Choroid plexus epithelial cell (primary cell): ENCODE data around the gene DDX51.
A peak's percentile ranks its signal among the peaks of the same experiment; 100 is the strongest.

Experiments
- DNase-seq: peaks from one replicate; pipeline ENCODE4 v3.0.0-alpha.2; 2010; ENCODE audit warnings: low read depth
- H3K4me3 ChIP-seq: 2 replicates; pipeline ENCODE4 v1.5.1; 2011; ENCODE audit warnings: low read depth, mild to moderate bottlenecking, control low read depth, low read length, moderate library complexity
- TF ChIP-seq, protein P1 (sequence below): conservative IDR thresholded peaks from 2 replicates; pipeline ENCODE4 v1.5.1; 2011; ENCODE audit warnings: low read depth, mild to moderate bottlenecking, control low read depth, inconsistent platforms, low read length, moderate library complexity

DDX51 gene

GRCh38 chr12:132155771-132156572 lies 11.9 kb upstream of the DDX51 start:
- DNase-seq: no peak
- H3K4me3 ChIP-seq: no peak overlapping the region
- TF ChIP-seq, protein P1, sequence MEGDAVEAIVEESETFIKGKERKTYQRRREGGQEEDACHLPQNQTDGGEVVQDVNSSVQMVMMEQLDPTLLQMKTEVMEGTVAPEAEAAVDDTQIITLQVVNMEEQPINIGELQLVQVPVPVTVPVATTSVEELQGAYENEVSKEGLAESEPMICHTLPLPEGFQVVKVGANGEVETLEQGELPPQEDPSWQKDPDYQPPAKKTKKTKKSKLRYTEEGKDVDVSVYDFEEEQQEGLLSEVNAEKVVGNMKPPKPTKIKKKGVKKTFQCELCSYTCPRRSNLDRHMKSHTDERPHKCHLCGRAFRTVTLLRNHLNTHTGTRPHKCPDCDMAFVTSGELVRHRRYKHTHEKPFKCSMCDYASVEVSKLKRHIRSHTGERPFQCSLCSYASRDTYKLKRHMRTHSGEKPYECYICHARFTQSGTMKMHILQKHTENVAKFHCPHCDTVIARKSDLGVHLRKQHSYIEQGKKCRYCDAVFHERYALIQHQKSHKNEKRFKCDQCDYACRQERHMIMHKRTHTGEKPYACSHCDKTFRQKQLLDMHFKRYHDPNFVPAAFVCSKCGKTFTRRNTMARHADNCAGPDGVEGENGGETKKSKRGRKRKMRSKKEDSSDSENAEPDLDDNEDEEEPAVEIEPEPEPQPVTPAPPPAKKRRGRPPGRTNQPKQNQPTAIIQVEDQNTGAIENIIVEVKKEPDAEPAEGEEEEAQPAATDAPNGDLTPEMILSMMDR: no peak

DNA sequence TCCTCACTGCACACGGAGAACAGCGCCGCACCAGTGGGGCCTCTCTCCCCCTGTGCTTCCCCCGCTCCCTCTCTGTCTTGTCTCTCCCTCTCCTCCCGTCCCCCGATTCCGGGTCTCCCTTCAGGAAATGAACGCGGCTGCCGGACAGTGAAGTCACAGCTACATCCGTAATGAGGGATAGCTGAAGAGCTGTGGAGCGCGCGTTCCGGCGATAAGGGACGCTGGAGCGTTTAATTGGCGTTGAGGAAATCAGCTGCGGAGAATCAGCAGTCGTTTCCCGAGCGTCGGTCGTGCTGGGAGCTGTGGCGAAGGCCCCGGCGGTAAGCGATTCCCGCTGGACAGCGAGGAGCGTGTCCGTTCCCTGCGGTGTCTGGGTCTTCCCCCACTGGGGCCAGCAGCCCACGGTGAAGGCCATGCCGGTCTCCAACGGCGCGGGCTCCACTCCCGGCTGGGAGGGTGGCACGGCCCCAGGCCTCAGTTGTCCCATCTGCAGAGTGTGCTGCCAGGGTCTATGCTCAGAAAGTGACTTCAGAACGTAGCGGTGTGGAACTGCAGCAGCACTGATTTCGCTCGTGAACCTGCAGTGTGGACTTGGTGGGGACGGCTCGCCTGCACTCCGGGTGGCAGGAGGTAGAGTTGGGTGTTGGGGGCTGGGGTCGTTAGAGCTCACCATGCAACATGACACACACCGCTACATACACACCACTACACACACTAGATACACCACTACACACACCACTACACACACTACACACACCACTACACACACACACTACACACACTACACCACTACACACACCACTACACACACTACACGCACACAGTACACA lies 11.0 kb upstream of the DDX51 start:
- H3K4me3 ChIP-seq: no peak overlapping the region
- TF ChIP-seq, protein P1: no peak
- DNase-seq: no peak

DNA sequence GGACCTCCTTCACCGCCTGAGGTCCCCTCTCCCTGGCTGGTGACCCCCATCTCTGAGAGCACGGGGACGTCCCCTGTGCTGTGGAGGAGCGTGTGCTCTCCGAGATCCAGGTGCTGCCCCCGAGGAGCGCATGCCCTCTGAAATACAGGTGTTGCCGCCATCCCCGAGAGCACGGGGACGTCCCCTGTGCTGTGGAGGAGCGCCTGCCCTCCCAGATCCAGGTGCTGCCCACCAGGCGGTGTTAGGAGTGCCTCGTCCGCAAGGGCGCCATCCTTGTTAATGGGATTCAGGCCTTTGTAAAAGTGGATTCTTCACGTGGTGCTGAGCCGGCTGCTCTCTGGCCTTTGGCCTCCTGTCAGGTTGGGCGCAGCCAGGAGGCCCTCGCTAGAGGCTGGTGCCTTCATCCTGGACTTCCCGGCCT lies 10.2 kb upstream of the DDX51 start:
- TF ChIP-seq, protein P1: no peak
- no peak overlapping the region for H3K4me3 ChIP-seq
- no peak for DNase-seq

- peak; percentile 84 for DNase-seq
- H3K4me3 ChIP-seq: peak overlapping the region; percentile 13
- TF ChIP-seq, protein P1: peak; percentile 92
Observed at GRCh38 chr12:132153501-132154340, 9.6 kb upstream of the DDX51 start.

DNA sequence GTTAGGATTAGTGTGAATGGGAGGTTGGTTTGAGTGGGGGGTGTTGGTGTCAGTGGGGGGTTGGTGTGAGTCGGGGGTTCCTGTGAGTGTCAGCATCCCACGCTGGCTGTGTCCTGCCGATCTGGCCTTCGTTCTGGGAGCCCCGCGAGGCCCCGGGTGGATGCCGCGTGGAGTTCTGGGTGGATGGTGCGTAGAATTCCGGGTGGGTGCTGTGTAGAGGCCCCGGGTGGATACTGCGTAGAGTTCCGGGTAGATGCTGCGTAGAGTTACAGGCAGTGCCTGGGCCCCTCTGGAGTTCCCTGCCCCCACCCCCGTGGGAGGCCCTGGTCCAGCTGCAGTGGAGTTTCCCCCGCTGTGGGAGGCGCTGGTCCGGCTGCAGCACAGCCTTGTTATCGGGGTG lies 8.8 kb upstream of the DDX51 start:
- no peak for DNase-seq
- no peak overlapping the region for H3K4me3 ChIP-seq
- TF ChIP-seq, protein P1: no peak

DNA sequence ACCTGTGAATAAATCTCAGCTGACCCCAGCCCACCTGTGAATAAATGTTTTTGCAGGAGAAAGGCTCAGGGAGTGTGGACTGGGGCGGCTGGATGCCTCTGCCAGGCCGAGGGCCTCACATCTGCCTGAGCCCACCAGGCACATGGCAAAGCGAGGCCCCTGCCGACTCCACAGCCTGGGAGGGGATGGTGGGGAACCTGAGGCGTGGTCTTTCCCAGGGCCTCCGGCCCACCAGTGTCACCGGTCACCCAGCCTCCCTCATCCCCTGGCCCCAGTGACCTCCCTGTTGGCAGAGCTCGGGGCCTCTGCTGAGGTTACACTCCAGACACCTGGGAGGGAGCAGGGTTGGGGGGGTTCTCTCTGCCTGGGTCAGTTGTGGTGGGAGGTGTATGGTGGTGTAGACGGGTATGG lies 8.3 kb upstream of the DDX51 start:
- no peak for DNase-seq
- H3K4me3 ChIP-seq: no peak overlapping the region
- TF ChIP-seq, protein P1: no peak
